ENCODE measurements around the gene EFNA5.

The EFNA5 gene

GRCh38 chr5:107602896-107603295 lies 67.8 kb downstream of the EFNA5 start:
- Histone ChIP-seq H3K36me3 (ENCODE audit: control insufficient read depth in 2 of 2, insufficient read depth in 2 of 2, low read length in 2 of 2) (no peaks in the 10 kb centered on the region), H3K4me1 (ENCODE audit: control insufficient read depth, insufficient read depth, low read length) (no peaks in the 10 kb centered on the region), H3K9ac (ENCODE audit: low read length in 2 of 2) (no peak overlapping the region), H3K9me3 (ENCODE audit: control insufficient read depth in 2 of 2, low read length in 2 of 2) (no peaks in the 10 kb centered on the region), H3K27ac (ENCODE audit: low read length) (no peak overlapping the region), H3K4me3 (ENCODE audit: low read length in 2 of 2) (no peak overlapping the region), H3K27me3 (ENCODE audit: control insufficient read depth in 1 of 2, insufficient read depth in 2 of 2, low read length in 2 of 2) (no peaks in the 10 kb centered on the region)

GRCh38 chr5:107601076-107601475 lies 69.7 kb downstream of the EFNA5 start:
- H3K9ac ChIP-seq (ENCODE audit: low read length in 2 of 2): no peak overlapping the region
- H3K36me3 ChIP-seq (ENCODE audit: control insufficient read depth in 2 of 2, insufficient read depth in 2 of 2, low read length in 2 of 2): no peaks in the 10 kb centered on the region
- H3K4me3 ChIP-seq (ENCODE audit: low read length in 2 of 2): no peak overlapping the region
- no peaks in the 10 kb centered on the region for H3K27me3 ChIP-seq (ENCODE audit: control insufficient read depth in 1 of 2, insufficient read depth in 2 of 2, low read length in 2 of 2)
- no peaks in the 10 kb centered on the region for H3K4me1 ChIP-seq (ENCODE audit: control insufficient read depth, insufficient read depth, low read length)
- H3K27ac ChIP-seq (ENCODE audit: low read length): no peak overlapping the region
- no peaks in the 10 kb centered on the region for H3K9me3 ChIP-seq (ENCODE audit: control insufficient read depth in 2 of 2, low read length in 2 of 2)

DNA sequence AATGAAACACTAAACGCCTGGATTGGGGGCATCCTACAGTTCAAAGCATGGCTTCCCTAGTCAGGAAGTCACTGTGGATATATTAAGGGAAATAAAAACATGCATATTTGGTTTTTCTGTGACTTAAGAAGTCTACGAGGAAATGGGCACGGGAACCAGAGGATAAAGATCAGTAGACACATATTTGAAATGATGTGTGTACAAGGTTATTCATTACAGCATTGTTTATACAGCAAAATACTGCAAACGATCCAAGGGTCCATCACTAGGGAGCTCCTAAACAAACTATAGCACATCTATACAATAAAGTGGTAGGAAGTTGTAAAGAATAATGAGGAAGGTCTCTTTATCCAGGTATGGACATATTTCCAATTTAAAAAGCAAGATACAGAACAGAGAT lies 71.8 kb downstream of the EFNA5 start:
- no peaks in the 10 kb centered on the region for H3K27me3 ChIP-seq (ENCODE audit: control insufficient read depth in 1 of 2, insufficient read depth in 2 of 2, low read length in 2 of 2)
- H3K4me3 ChIP-seq (ENCODE audit: low read length in 2 of 2): no peak overlapping the region
- H3K36me3 ChIP-seq (ENCODE audit: control insufficient read depth in 2 of 2, insufficient read depth in 2 of 2, low read length in 2 of 2): no peaks in the 10 kb centered on the region
- H3K9me3 ChIP-seq (ENCODE audit: control insufficient read depth in 2 of 2, low read length in 2 of 2): no peaks in the 10 kb centered on the region
- no peak overlapping the region for H3K27ac ChIP-seq (ENCODE audit: low read length)
- H3K4me1 ChIP-seq (ENCODE audit: control insufficient read depth, insufficient read depth, low read length): no peaks in the 10 kb centered on the region
- H3K9ac ChIP-seq (ENCODE audit: low read length in 2 of 2): no peak overlapping the region

DNA sequence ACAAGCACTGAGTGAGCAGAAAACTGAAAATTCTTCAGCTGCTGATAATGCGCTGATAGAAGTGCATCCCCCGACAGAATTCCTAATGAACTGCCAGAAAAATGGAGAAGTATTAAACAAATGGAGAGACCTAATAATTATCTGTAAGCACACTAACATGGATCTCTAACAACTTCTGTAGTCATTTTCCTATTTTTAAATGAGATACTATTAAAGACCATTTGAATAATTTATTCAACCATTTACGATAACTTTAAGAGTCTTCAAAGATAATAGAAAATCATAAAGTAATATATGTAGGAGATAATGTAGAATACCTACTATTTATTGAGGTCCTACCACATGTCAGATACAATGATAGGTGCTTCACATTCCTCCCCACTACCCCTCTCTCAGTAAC lies 72.9 kb downstream of the EFNA5 start:
- Histone ChIP-seq H3K4me1 (ENCODE audit: control insufficient read depth, insufficient read depth, low read length) (no peaks in the 10 kb centered on the region), H3K27ac (ENCODE audit: low read length) (no peak overlapping the region), H3K4me3 (ENCODE audit: low read length in 2 of 2) (no peak overlapping the region), H3K36me3 (ENCODE audit: control insufficient read depth in 2 of 2, insufficient read depth in 2 of 2, low read length in 2 of 2) (no peaks in the 10 kb centered on the region), H3K9me3 (ENCODE audit: control insufficient read depth in 2 of 2, low read length in 2 of 2) (no peaks in the 10 kb centered on the region), H3K9ac (ENCODE audit: low read length in 2 of 2) (no peak overlapping the region), H3K27me3 (ENCODE audit: control insufficient read depth in 1 of 2, insufficient read depth in 2 of 2, low read length in 2 of 2) (no peaks in the 10 kb centered on the region)

GRCh38 chr5:107597247-107597646 lies 73.5 kb downstream of the EFNA5 start:
- H3K9ac ChIP-seq (ENCODE audit: low read length in 2 of 2): no peak overlapping the region
- no peaks in the 10 kb centered on the region for H3K27me3 ChIP-seq (ENCODE audit: control insufficient read depth in 1 of 2, insufficient read depth in 2 of 2, low read length in 2 of 2)
- no peaks in the 10 kb centered on the region for H3K36me3 ChIP-seq (ENCODE audit: control insufficient read depth in 2 of 2, insufficient read depth in 2 of 2, low read length in 2 of 2)
- H3K9me3 ChIP-seq (ENCODE audit: control insufficient read depth in 2 of 2, low read length in 2 of 2): no peaks in the 10 kb centered on the region
- H3K4me3 ChIP-seq (ENCODE audit: low read length in 2 of 2): no peak overlapping the region
- H3K27ac ChIP-seq (ENCODE audit: low read length): no peak overlapping the region
- no peaks in the 10 kb centered on the region for H3K4me1 ChIP-seq (ENCODE audit: control insufficient read depth, insufficient read depth, low read length)

- H3K4me1 ChIP-seq (ENCODE audit: control insufficient read depth, insufficient read depth, low read length): no peaks in the 10 kb centered on the region
- H3K4me3 ChIP-seq (ENCODE audit: low read length in 2 of 2): no peak overlapping the region
- no peak overlapping the region for H3K9ac ChIP-seq (ENCODE audit: low read length in 2 of 2)
- no peaks in the 10 kb centered on the region for H3K36me3 ChIP-seq (ENCODE audit: control insufficient read depth in 2 of 2, insufficient read depth in 2 of 2, low read length in 2 of 2)
- H3K27ac ChIP-seq (ENCODE audit: low read length): no peak overlapping the region
- H3K9me3 ChIP-seq (ENCODE audit: control insufficient read depth in 2 of 2, low read length in 2 of 2): no peaks in the 10 kb centered on the region
- H3K27me3 ChIP-seq (ENCODE audit: control insufficient read depth in 1 of 2, insufficient read depth in 2 of 2, low read length in 2 of 2): no peaks in the 10 kb centered on the region
Observed at GRCh38 chr5:107594253-107595045, 76.3 kb downstream of the EFNA5 start.

DNA sequence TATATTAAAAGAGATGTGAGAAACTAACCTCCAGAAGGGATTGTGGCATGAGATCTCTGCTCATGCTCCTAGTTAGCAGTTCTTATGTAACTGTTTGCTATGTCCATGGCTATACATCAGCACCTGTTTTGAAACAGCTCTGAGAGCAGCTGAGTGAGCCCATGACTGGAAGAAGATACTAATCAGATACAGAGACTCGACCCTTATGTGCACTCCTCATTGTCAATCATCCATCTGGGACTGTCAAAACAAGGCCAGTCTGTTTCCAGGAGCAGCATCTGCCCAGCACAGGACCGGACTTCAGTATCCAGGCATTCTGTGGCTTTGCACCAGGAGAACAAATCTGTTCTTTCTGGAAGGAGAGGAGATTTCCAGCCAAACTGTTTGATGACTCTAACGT lies 77.7 kb downstream of the EFNA5 start:
- Histone ChIP-seq H3K27ac (ENCODE audit: low read length) (no peak overlapping the region), H3K4me3 (ENCODE audit: low read length in 2 of 2) (no peak overlapping the region), H3K27me3 (ENCODE audit: control insufficient read depth in 1 of 2, insufficient read depth in 2 of 2, low read length in 2 of 2) (no peaks in the 10 kb centered on the region), H3K9me3 (ENCODE audit: control insufficient read depth in 2 of 2, low read length in 2 of 2) (no peaks in the 10 kb centered on the region), H3K36me3 (ENCODE audit: control insufficient read depth in 2 of 2, insufficient read depth in 2 of 2, low read length in 2 of 2) (no peaks in the 10 kb centered on the region), H3K9ac (ENCODE audit: low read length in 2 of 2) (no peak overlapping the region), H3K4me1 (ENCODE audit: control insufficient read depth, insufficient read depth, low read length) (no peaks in the 10 kb centered on the region)

DNA sequence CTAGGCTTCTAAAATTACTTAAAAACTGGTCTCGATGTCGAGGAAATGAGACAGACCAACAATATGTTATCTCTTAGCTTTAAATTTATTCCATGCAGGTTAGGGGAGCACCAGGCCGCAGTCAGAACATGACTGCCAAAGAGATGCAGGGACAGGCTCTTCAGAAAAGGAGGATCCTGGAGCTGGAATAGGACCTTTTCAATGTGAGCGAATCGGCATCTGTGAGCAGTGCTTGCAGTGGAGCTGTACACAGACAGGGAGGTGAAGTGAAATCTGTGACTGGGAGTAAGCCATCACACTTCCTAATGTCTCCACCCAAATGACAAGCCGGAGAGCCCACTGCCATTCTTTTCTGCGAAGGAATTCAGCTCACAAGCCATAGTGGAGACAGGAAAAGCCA lies 78.2 kb downstream of the EFNA5 start:
- H3K36me3 ChIP-seq (ENCODE audit: control insufficient read depth in 2 of 2, insufficient read depth in 2 of 2, low read length in 2 of 2): no peaks in the 10 kb centered on the region
- H3K27ac ChIP-seq (ENCODE audit: low read length): no peak overlapping the region
- no peaks in the 10 kb centered on the region for H3K27me3 ChIP-seq (ENCODE audit: control insufficient read depth in 1 of 2, insufficient read depth in 2 of 2, low read length in 2 of 2)
- H3K9ac ChIP-seq (ENCODE audit: low read length in 2 of 2): no peak overlapping the region
- H3K4me3 ChIP-seq (ENCODE audit: low read length in 2 of 2): no peak overlapping the region
- no peaks in the 10 kb centered on the region for H3K4me1 ChIP-seq (ENCODE audit: control insufficient read depth, insufficient read depth, low read length)
- no peaks in the 10 kb centered on the region for H3K9me3 ChIP-seq (ENCODE audit: control insufficient read depth in 2 of 2, low read length in 2 of 2)

DNA sequence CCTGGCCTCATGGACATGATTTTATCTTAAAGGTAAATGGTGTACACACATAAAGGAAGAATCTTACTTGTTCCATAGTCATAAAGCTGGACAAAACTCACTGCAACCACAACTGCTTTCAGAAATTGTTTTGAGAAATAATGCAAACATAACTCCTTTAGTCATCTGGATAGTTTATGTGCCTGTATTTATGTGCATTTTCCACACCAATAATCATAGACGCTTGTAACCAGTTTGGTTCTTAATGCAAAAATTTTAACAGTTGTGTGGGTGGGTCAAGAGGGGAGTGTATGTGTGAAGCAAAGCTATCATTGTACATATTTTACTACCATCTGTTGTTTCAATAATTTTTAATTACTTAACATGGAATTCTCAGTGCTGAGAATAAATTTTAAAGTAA lies 80.1 kb downstream of the EFNA5 start:
- H3K9me3 ChIP-seq (ENCODE audit: control insufficient read depth in 2 of 2, low read length in 2 of 2): no peaks in the 10 kb centered on the region
- H3K27me3 ChIP-seq (ENCODE audit: control insufficient read depth in 1 of 2, insufficient read depth in 2 of 2, low read length in 2 of 2): no peaks in the 10 kb centered on the region
- H3K4me3 ChIP-seq (ENCODE audit: low read length in 2 of 2): no peak overlapping the region
- no peak overlapping the region for H3K9ac ChIP-seq (ENCODE audit: low read length in 2 of 2)
- H3K27ac ChIP-seq (ENCODE audit: low read length): no peak overlapping the region
- H3K4me1 ChIP-seq (ENCODE audit: control insufficient read depth, insufficient read depth, low read length): no peaks in the 10 kb centered on the region
- no peaks in the 10 kb centered on the region for H3K36me3 ChIP-seq (ENCODE audit: control insufficient read depth in 2 of 2, insufficient read depth in 2 of 2, low read length in 2 of 2)

GRCh38 chr5:107589520-107590193 lies 81.1 kb downstream of the EFNA5 start:
- H3K27ac ChIP-seq (ENCODE audit: low read length): no peak overlapping the region
- H3K4me3 ChIP-seq (ENCODE audit: low read length in 2 of 2): no peak overlapping the region
- H3K27me3 ChIP-seq (ENCODE audit: control insufficient read depth in 1 of 2, insufficient read depth in 2 of 2, low read length in 2 of 2): no peaks in the 10 kb centered on the region
- H3K9me3 ChIP-seq (ENCODE audit: control insufficient read depth in 2 of 2, low read length in 2 of 2): no peaks in the 10 kb centered on the region
- no peaks in the 10 kb centered on the region for H3K4me1 ChIP-seq (ENCODE audit: control insufficient read depth, insufficient read depth, low read length)
- no peak overlapping the region for H3K9ac ChIP-seq (ENCODE audit: low read length in 2 of 2)
- no peaks in the 10 kb centered on the region for H3K36me3 ChIP-seq (ENCODE audit: control insufficient read depth in 2 of 2, insufficient read depth in 2 of 2, low read length in 2 of 2)

DNA sequence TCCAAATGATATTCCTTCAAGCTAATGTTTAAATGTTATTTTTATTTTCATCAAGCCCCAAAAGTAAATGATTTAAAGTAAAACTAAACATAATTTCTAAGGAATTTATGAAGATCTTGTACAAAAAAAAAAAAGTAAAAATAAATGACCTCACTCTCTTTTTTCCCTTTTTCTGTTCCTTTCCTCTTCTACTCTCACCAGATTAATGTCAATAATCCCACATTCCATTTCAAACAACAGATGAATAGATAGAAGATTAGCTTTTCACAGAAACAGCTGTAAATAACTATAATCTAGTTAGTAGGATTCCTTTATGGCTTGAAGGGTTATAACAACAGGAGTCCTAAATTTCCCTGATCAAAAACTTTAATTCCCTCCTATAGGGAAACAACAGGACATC lies 88.1 kb downstream of the EFNA5 start:
- Histone ChIP-seq H3K4me3 (ENCODE audit: low read length in 2 of 2) (no peak overlapping the region), H3K27me3 (ENCODE audit: control insufficient read depth in 1 of 2, insufficient read depth in 2 of 2, low read length in 2 of 2) (no peaks in the 10 kb centered on the region), H3K4me1 (ENCODE audit: control insufficient read depth, insufficient read depth, low read length) (no peaks in the 10 kb centered on the region), H3K9ac (ENCODE audit: low read length in 2 of 2) (no peak overlapping the region), H3K27ac (ENCODE audit: low read length) (no peak overlapping the region), H3K36me3 (ENCODE audit: control insufficient read depth in 2 of 2, insufficient read depth in 2 of 2, low read length in 2 of 2) (no peaks in the 10 kb centered on the region), H3K9me3 (ENCODE audit: control insufficient read depth in 2 of 2, low read length in 2 of 2) (no peaks in the 10 kb centered on the region)
